ENCODE measurements around the gene PMM2.

The PMM2 gene

GRCh38 chr16:8808009-8808408, 10.4 kb downstream of the PMM2 start:
- no peak for TF ChIP-seq POLR2AphosphoS5 (IDR thresholded peaks at IDR 0.05; ENCODE audit: low read depth)
- TF ChIP-seq GABPA (IDR thresholded peaks at IDR 0.05; ENCODE audit: low read depth), result no peak
- no peak for TF ChIP-seq SPI1 (IDR thresholded peaks at IDR 0.05; ENCODE audit: borderline replicate concordance, low read depth)
- no peak for TF ChIP-seq CTCF (IDR thresholded peaks at IDR 0.05; ENCODE audit: insufficient read depth, low read length)
- TF ChIP-seq REST (IDR thresholded peaks at IDR 0.05; ENCODE audit: insufficient replicate concordance, low read depth), result no peak
- Histone ChIP-seq H3K4me3 (replicated peaks; ENCODE audit: insufficient read depth, low read length) (no peak overlapping the region), H3K27ac (replicated peaks) (no peak overlapping the region), H3K27me3 (ENCODE audit: insufficient read depth, poor library complexity, severe bottlenecking) (no peaks in the 10 kb centered on the region)
- no peak for DNase-seq (ENCODE audit: low read depth in 1 of 2, low spot score in 1 of 2)

GRCh38 chr16:8808613-8809353, 11.1 kb downstream of the PMM2 start:
- no peak for DNase-seq (ENCODE audit: low read depth in 1 of 2, low spot score in 1 of 2)
- no peak overlapping the region for H3K27ac ChIP-seq (replicated peaks)
- no peaks in the 10 kb centered on the region for H3K27me3 ChIP-seq (ENCODE audit: insufficient read depth, poor library complexity, severe bottlenecking)
- no peak overlapping the region for H3K4me3 ChIP-seq (replicated peaks; ENCODE audit: insufficient read depth, low read length)
- TF ChIP-seq REST (IDR thresholded peaks at IDR 0.05; ENCODE audit: insufficient replicate concordance, low read depth), result no peak
- TF ChIP-seq CTCF (IDR thresholded peaks at IDR 0.05; ENCODE audit: insufficient read depth, low read length), result no peak
- TF ChIP-seq POLR2AphosphoS5 (IDR thresholded peaks at IDR 0.05; ENCODE audit: low read depth), result no peak
- TF ChIP-seq GABPA (IDR thresholded peaks at IDR 0.05; ENCODE audit: low read depth), result no peak
- TF ChIP-seq SPI1 (IDR thresholded peaks at IDR 0.05; ENCODE audit: borderline replicate concordance, low read depth), result no peak

- no peak for DNase-seq (ENCODE audit: low read depth in 1 of 2, low spot score in 1 of 2)
- H3K27ac ChIP-seq (replicated peaks), result no peak overlapping the region
- TF ChIP-seq GABPA (IDR thresholded peaks at IDR 0.05; ENCODE audit: low read depth) (no peak), REST (IDR thresholded peaks at IDR 0.05; ENCODE audit: insufficient replicate concordance, low read depth) (no peak), CTCF (IDR thresholded peaks at IDR 0.05; ENCODE audit: insufficient read depth, low read length) (no peak), POLR2AphosphoS5 (IDR thresholded peaks at IDR 0.05; ENCODE audit: low read depth) (no peak), SPI1 (IDR thresholded peaks at IDR 0.05; ENCODE audit: borderline replicate concordance, low read depth) (no peak)
Observed at GRCh38 chr16:8812162-8812843, 14.7 kb downstream of the PMM2 start.

More at GRCh38 chr16:8812162-8812843, 14.7 kb downstream of the PMM2 start:
- no peak overlapping the region for H3K4me3 ChIP-seq (replicated peaks; ENCODE audit: insufficient read depth, low read length)
- no peaks in the 10 kb centered on the region for H3K27me3 ChIP-seq (ENCODE audit: insufficient read depth, poor library complexity, severe bottlenecking)

Data from HL-60 (cell line).